NCI-H2227 (cell line): ENCODE data around the gene CARMIL1.

Experiments used
- DNase-seq: peaks from one replicate; lab custom pipeline; 2025; ENCODE audit not compliant: unreplicated experiment; lab: John Stamatoyannopoulos, UW

Gene CARMIL1

GRCh38 chr6:25332655-25333071 is 53.5 kb downstream of the CARMIL1 start:
- no peak for DNase-seq

GRCh38 chr6:25333471-25333870 is 54.3 kb downstream of the CARMIL1 start:
- no peak for DNase-seq

GRCh38 chr6:25334793-25335192 is 55.6 kb downstream of the CARMIL1 start:
- DNase-seq = no peak

- no peak for DNase-seq
These were observed 57.8 kb downstream of the CARMIL1 start for GRCh38 chr6:25336996-25337395.

GRCh38 chr6:25337431-25337830 is 58.3 kb downstream of the CARMIL1 start:
- no peak for DNase-seq

GRCh38 chr6:25340431-25341202 is 61.4 kb downstream of the CARMIL1 start:
- DNase-seq = no peak

GRCh38 chr6:25341203-25341552 is 62.0 kb downstream of the CARMIL1 start:
- DNase-seq = no peak

- DNase-seq = no peak
These were observed 62.9 kb downstream of the CARMIL1 start for GRCh38 chr6:25341923-25342619.

- DNase-seq = no peak
These were observed 63.6 kb downstream of the CARMIL1 start for GRCh38 chr6:25342802-25343201.

- no peak for DNase-seq
These were observed 64.8 kb downstream of the CARMIL1 start for GRCh38 chr6:25343984-25344383.

- no peak for DNase-seq
These were observed 65.7 kb downstream of the CARMIL1 start for GRCh38 chr6:25344827-25345226.

- peak; percentile 66 for DNase-seq
These were observed 66.9 kb downstream of the CARMIL1 start for GRCh38 chr6:25346064-25346463.

- DNase-seq = no peak
These were observed 71.4 kb downstream of the CARMIL1 start for GRCh38 chr6:25350573-25350972.

- no peak for DNase-seq
These were observed 72.3 kb downstream of the CARMIL1 start for GRCh38 chr6:25351485-25351884.

GRCh38 chr6:25352285-25352684 is 73.1 kb downstream of the CARMIL1 start:
- no peak for DNase-seq

GRCh38 chr6:25354078-25354932 is 75.1 kb downstream of the CARMIL1 start:
- no peak for DNase-seq

- peak; percentile 43 for DNase-seq
These were observed 80.2 kb downstream of the CARMIL1 start for GRCh38 chr6:25359191-25359861.

- peak; percentile 26 for DNase-seq
These were observed 80.7 kb downstream of the CARMIL1 start for GRCh38 chr6:25359891-25360290.

- DNase-seq = no peak
These were observed 81.4 kb downstream of the CARMIL1 start for GRCh38 chr6:25360621-25361020.

GRCh38 chr6:25363427-25363826 is 84.3 kb downstream of the CARMIL1 start:
- no peak for DNase-seq

GRCh38 chr6:25365154-25365553 is 86.0 kb downstream of the CARMIL1 start:
- DNase-seq = no peak
